H1 (cell line): ENCODE results near the gene ABL1. TPM values are rescaled to one million over a fixed set of nuclear protein-coding genes. Genes with fewer than 3 reads are reported as not detected.

Experiments used
- ASH2L ChIP-seq: fragments of 200-600, 300-600 bp; sonication (generic); IDR thresholded peaks from one replicate; pipeline ENCODE4 v1.7.1; 2017; ENCODE audit warnings: low read length
- BACH1 ChIP-seq: IDR thresholded peaks from 2 replicates; pipeline ENCODE4 v1.6.1; 2012; ENCODE audit warnings: low read length, improper control_type of control experiment
- CTCF ChIP-seq, 3 experiments: IDR thresholded peaks; 1 replicate in 2 of 3; 2 replicates in 1 of 3; pipeline versions ENCODE4 v1.5.1 to v1.6.1; 2011; ENCODE audit warnings: low read length in 3 of 3, mild to moderate bottlenecking in 3 of 3, inconsistent platforms in 2 of 3, low read depth in 1 of 3, moderate library complexity in 1 of 3; ENCODE audit not compliant: insufficient read depth in 1 of 3; ENCODE audit errors: control extremely low read depth in 1 of 3
- EZH2 ChIP-seq: fragments of 200-600 bp; sonication (generic); IDR thresholded peaks from 2 replicates; pipeline ENCODE4 v1.7.1; 2012; ENCODE audit warnings: low read depth, mild to moderate bottlenecking, moderate library complexity, low read length, inconsistent platforms; ENCODE audit not compliant: severe bottlenecking
- PHF8 ChIP-seq: fragments of 200-600 bp; sonication (generic); conservative IDR thresholded peaks from 2 replicates; pipeline ENCODE4 v1.7.1; 2012; ENCODE audit warnings: low read depth, mild to moderate bottlenecking, inconsistent platforms, low read length, moderate library complexity
- SAP30 ChIP-seq: fragments of 300-600 bp; sonication (generic); IDR thresholded peaks from 2 replicates; pipeline ENCODE4 v1.7.1; 2012; ENCODE audit warnings: low read length, moderate library complexity, mild to moderate bottlenecking, inconsistent platforms; ENCODE audit not compliant: insufficient read depth, insufficient replicate concordance
- polyA plus RNA-seq, 7 experiments: library from polyadenylated mRNA; depleted of rRNA in 3 of 7; stranded (reverse) in 5 of 7; unstranded in 2 of 7; fragments of >200 nt in 5 of 7; fragments of 200-250 nt in 2 of 7; gene quantifications; 1 replicate in 5 of 7; 2 replicates in 1 of 7; 4 replicates in 1 of 7; pipeline versions ENCODE4 v1.2.1 to v1.2.3, GENCODE V29; 2011 to 2013; ENCODE audit warnings: missing spikeins in 2 of 7, mixed read lengths in 2 of 7
- total RNA-seq: library from RNA; stranded (reverse); fragmentation: NEBNext Ultra II Directional; extraction: Animal tissue kit (Norgen Biotek cat#: 25700); gene quantifications from 2 replicates; pipeline ENCODE4 v1.2.1, GENCODE V29; 2021

Gene ABL1
- total and polyA plus RNA-seq, 2 of the 8 experiments (the other 6 are each of a cell fraction or from before 2014, with no cell fraction given) = 35.3 to 104 TPM

- TF ChIP-seq CTCF (IDR thresholded peaks at IDR 0.05; ENCODE audit: control extremely low read depth in 1 of 3, insufficient read depth in 1 of 3, low read depth in 1 of 3, low read length in 3 of 3) (peak in 2 of 3 experiments; percentile 48 to 53; a peak in 3 of 4 replicates), BACH1 (no peak), ASH2L (no peak), SAP30 (no peak), EZH2 (no peak), PHF8 (no peak)
- TF ChIP-seq, all 59 proteins: peak for 3
Measured at GRCh38 chr9:130893341-130894101, 58.5 kb downstream of the ABL1 start (continued).
